Measurements from ENCODE around the gene KCNIP4. TPM values are rescaled to one million over a fixed set of nuclear protein-coding genes. Genes with fewer than 3 reads are reported as not detected.

The KCNIP4 gene
- total RNA-seq, 1 donor from 2014 or later: 0.53 TPM

DNA sequence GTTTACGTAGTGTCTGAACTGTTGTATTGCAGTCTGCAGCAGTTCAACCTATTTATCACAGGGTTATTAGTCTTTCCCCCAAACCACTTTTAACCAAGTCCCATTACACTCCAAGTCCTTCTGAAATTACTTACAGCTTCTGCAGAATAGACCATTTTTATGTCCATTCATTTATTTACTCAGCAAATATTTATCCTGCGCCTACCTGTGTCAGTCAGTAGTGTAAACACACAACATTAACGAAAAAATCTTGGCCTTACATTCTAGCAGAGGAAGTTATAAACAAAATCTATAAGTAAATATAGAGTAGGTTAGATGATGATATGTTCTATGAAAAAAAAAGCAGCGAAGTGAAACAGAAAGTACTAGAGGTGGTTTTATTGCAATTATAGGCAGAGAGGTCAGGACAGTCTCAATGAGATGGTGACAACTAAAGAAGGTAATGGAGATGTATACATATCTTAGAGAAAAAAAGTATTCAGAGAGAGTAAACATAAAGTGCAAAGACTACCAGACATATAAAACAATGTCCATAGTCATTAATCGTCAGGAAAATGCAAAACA, 534.7 kb downstream of the KCNIP4 start:
- Histone ChIP-seq H3K27me3 (ENCODE audit: control insufficient read depth, insufficient read depth, low read length) (no peaks in the 10 kb centered on the region), H3K4me3 (ENCODE audit: low read depth, low read length) (no peak overlapping the region), H3K36me3 (ENCODE audit: control insufficient read depth, insufficient read depth, low read length) (no peaks in the 10 kb centered on the region)
- TF ChIP-seq, protein P1, sequence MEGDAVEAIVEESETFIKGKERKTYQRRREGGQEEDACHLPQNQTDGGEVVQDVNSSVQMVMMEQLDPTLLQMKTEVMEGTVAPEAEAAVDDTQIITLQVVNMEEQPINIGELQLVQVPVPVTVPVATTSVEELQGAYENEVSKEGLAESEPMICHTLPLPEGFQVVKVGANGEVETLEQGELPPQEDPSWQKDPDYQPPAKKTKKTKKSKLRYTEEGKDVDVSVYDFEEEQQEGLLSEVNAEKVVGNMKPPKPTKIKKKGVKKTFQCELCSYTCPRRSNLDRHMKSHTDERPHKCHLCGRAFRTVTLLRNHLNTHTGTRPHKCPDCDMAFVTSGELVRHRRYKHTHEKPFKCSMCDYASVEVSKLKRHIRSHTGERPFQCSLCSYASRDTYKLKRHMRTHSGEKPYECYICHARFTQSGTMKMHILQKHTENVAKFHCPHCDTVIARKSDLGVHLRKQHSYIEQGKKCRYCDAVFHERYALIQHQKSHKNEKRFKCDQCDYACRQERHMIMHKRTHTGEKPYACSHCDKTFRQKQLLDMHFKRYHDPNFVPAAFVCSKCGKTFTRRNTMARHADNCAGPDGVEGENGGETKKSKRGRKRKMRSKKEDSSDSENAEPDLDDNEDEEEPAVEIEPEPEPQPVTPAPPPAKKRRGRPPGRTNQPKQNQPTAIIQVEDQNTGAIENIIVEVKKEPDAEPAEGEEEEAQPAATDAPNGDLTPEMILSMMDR (IDR thresholded peaks at IDR 0.05; ENCODE audit: insufficient read depth, low read length, severe bottlenecking): no peak
- no peak for DNase-seq (ENCODE audit: low read depth)
- no peak for FAIRE-seq

DNA sequence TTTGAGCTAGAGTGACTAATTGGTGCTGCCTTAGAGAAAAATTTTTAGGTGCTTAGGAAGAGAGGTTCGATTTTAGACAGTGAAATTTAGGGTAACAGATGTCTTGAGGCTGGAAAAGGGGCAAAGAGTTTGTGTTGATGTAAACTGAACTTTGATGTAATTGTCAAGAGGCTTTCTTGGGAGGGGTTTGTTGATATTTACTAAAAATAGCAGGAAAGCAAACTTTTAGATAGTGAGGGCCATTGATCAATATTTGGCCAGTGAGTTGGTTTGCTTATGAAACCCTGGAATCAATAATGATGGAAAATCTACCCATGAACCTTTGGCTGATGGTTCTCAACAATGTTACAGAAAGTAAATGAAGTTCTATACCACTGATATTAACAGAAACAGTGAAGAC, 537.5 kb downstream of the KCNIP4 start:
- no peaks in the 10 kb centered on the region for H3K27me3 ChIP-seq (ENCODE audit: control insufficient read depth, insufficient read depth, low read length)
- FAIRE-seq (no peak), DNase-seq (ENCODE audit: low read depth) (no peak)
- no peak overlapping the region for H3K4me3 ChIP-seq (ENCODE audit: low read depth, low read length)
- H3K36me3 ChIP-seq (ENCODE audit: control insufficient read depth, insufficient read depth, low read length): no peaks in the 10 kb centered on the region
- TF ChIP-seq, protein P1 (IDR thresholded peaks at IDR 0.05; ENCODE audit: insufficient read depth, low read length, severe bottlenecking): no peak

DNA sequence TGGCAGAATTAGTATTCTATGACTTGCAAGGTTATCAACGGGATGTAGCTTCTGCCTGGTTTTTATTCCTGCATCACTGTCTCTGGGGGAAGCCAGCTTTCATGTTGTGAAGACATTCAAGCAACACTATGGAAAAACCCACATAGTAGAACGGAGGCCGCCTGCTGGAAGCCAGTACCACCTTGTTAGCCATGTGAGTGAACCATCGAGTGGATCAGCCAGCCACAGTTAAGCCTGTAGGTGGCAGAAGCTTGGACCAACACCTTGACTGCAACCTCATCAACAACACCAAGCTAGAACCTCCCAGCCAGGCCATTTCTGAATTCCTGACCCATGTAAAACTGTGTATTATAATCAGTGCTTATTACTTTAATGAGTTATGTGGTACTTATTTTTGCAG, 538.2 kb downstream of the KCNIP4 start:
- H3K27me3 ChIP-seq (ENCODE audit: control insufficient read depth, insufficient read depth, low read length): no peaks in the 10 kb centered on the region
- TF ChIP-seq, protein P1 (IDR thresholded peaks at IDR 0.05; ENCODE audit: insufficient read depth, low read length, severe bottlenecking): no peak
- H3K36me3 ChIP-seq (ENCODE audit: control insufficient read depth, insufficient read depth, low read length): no peaks in the 10 kb centered on the region
- no peak overlapping the region for H3K4me3 ChIP-seq (ENCODE audit: low read depth, low read length)
- no peak for FAIRE-seq
- no peak for DNase-seq (ENCODE audit: low read depth)

DNA sequence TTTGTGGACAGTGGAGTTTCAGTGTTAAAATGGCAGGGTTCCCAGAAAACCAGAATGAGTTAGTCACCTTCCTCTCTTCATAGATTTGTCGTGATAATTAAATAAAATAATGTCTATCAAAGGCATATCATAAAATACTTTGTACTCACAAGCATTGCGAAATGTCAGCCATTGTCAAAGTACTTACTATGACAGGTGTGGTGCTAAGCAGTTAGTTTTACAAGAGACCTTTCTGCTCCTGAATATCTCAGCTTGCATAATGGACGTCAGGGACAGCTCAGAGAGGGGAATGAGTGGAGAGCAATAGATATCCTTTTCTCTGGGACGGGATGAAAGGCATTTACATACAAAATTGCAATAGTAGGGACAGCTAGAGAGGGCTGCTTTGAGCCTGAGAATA, 560.9 kb downstream of the KCNIP4 start:
- no peak for FAIRE-seq
- TF ChIP-seq, protein P1 (IDR thresholded peaks at IDR 0.05; ENCODE audit: insufficient read depth, low read length, severe bottlenecking): no peak
- DNase-seq (ENCODE audit: low read depth): no peak
- Histone ChIP-seq H3K36me3 (ENCODE audit: control insufficient read depth, insufficient read depth, low read length) (no peaks in the 10 kb centered on the region), H3K27me3 (ENCODE audit: control insufficient read depth, insufficient read depth, low read length) (no peaks in the 10 kb centered on the region), H3K4me3 (ENCODE audit: low read depth, low read length) (no peak overlapping the region)

DNA sequence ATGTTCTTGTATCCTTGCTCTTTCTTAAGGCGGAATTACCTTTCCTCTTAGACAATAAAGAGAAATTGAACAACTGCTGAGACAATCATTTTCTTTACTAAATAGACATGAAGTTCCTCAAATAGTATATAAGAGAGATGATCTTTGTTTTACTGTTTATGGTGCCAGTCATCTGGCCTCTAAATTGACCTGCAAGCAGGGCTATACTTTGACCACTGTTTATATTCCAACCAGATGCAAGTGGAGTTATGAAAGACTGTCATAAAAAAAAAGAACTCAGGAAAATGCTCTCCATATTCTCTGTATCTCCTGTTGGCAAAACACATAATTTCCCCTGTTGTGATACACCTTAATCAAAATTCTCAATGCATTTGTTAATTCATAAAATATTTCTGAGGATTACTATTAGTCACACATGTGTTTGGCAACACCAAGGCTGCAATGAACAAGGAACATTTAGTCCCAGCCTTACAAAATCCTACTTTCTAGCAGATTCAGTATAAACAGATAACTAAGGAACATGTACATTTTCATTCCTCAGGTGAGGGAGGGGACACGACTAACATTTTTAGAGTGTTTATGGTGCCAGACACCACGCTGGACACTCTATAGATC, 562.3 kb downstream of the KCNIP4 start:
- Histone ChIP-seq H3K36me3 (ENCODE audit: control insufficient read depth, insufficient read depth, low read length) (no peaks in the 10 kb centered on the region), H3K27me3 (ENCODE audit: control insufficient read depth, insufficient read depth, low read length) (no peaks in the 10 kb centered on the region), H3K4me3 (ENCODE audit: low read depth, low read length) (no peak overlapping the region)
- TF ChIP-seq, protein P1 (IDR thresholded peaks at IDR 0.05; ENCODE audit: insufficient read depth, low read length, severe bottlenecking): no peak
- no peak for DNase-seq (ENCODE audit: low read depth)
- FAIRE-seq: no peak

DNA sequence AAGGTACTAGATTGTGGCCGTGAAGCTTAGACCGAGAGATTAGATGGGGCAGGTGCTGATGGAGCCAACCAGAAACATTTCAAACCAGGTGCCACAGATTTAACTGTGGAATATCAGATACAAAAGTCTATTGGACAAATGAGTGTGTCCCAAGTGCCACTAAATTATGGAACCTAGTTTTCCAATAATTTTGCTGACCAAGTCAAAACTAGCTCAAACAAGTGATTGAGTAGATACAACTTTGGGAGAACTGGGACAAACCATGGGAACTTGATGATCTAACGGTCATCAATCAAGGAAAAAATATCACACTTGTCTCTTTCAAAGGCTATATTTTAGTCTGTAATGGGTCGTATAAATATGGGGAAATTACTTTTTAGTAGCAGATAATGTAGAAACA, 562.9 kb downstream of the KCNIP4 start:
- no peak for FAIRE-seq
- H3K27me3 ChIP-seq (ENCODE audit: control insufficient read depth, insufficient read depth, low read length): no peaks in the 10 kb centered on the region
- H3K36me3 ChIP-seq (ENCODE audit: control insufficient read depth, insufficient read depth, low read length): no peaks in the 10 kb centered on the region
- DNase-seq (ENCODE audit: low read depth): no peak
- no peak overlapping the region for H3K4me3 ChIP-seq (ENCODE audit: low read depth, low read length)
- TF ChIP-seq, protein P1 (IDR thresholded peaks at IDR 0.05; ENCODE audit: insufficient read depth, low read length, severe bottlenecking): no peak

Data from bronchial epithelial cell (primary cell).